Activated naive CD8-positive, alpha-beta T cell (primary cell): ENCODE measurements around the gene STYK1.

ENCODE experiments used
- H3K27ac Mint-ChIP-seq: one replicate; pipeline ENCODE4 v1.8.0; 2021; ENCODE audit warnings: mixed read lengths
- H3K27me3 Mint-ChIP-seq: one replicate; pipeline ENCODE4 v1.8.0; 2021; ENCODE audit warnings: mixed read lengths
- H3K36me3 Mint-ChIP-seq: one replicate; pipeline ENCODE4 v1.8.0; 2021; ENCODE audit warnings: mixed read lengths
- H3K4me1 Mint-ChIP-seq: one replicate; pipeline ENCODE4 v1.8.0; 2021; ENCODE audit warnings: low read depth, mixed read lengths
- H3K4me3 Mint-ChIP-seq: one replicate; pipeline ENCODE4 v1.8.0; 2021; ENCODE audit warnings: mild to moderate bottlenecking, mixed read lengths
- H3K9me3 Mint-ChIP-seq: one replicate; pipeline ENCODE4 v1.8.0; 2021; ENCODE audit warnings: low read depth, mixed read lengths

The STYK1 gene, protein sequence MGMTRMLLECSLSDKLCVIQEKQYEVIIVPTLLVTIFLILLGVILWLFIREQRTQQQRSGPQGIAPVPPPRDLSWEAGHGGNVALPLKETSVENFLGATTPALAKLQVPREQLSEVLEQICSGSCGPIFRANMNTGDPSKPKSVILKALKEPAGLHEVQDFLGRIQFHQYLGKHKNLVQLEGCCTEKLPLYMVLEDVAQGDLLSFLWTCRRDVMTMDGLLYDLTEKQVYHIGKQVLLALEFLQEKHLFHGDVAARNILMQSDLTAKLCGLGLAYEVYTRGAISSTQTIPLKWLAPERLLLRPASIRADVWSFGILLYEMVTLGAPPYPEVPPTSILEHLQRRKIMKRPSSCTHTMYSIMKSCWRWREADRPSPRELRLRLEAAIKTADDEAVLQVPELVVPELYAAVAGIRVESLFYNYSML

DNA sequence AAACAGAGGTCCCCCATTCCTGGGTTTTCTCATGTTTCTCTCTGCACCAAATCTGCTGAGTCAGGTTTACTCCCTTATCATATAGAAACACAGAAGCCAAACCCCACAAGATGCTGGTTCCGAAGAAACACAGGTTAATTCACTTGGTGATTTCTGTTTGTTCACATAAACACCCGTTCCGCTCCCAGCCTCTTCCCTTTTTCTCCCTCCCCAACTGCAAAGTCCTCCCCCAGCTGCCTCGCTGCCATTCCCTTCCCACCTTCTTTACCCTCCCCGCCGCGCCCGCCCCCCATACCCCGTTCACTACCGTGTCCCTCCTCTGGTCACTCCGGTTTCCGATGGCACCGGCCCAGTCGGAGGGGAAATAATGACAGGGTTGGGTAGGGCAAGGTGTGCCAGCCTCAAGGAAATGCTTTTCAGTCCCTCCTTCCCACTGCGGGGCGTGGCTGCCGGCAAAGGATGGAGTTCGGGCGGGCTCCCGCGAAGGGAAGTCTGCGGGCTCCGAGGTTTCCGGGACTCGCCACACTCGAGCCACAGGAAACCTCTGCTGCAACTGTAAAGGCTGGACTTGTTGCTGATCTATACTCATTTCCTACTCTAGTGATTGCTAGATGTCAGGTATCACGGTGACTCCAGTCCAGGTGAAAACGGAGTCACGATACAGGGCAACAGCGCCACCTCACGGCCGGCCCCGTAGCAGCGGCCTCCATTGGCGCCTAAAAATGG lies at the start of gene STYK1:
TSS of gene STYK1 (minus strand) at position 394 of the 726 bp plus-strand sequence. CDS start 39,434 bp downstream, outside the sequence.
- H3K36me3 Mint-ChIP-seq = no peaks in the 10 kb centered on the region
- no peaks in the 10 kb centered on the region for H3K9me3 Mint-ChIP-seq
- peaks cover 33% of the 10 kb centered on the region for H3K4me1 Mint-ChIP-seq
- peak within 1 kb of the TSS; percentile 87 for H3K4me3 Mint-ChIP-seq
- peak within 1 kb of the TSS; percentile 47 for H3K27ac Mint-ChIP-seq
- H3K27me3 Mint-ChIP-seq = peaks cover 7% of the 10 kb centered on the region

DNA sequence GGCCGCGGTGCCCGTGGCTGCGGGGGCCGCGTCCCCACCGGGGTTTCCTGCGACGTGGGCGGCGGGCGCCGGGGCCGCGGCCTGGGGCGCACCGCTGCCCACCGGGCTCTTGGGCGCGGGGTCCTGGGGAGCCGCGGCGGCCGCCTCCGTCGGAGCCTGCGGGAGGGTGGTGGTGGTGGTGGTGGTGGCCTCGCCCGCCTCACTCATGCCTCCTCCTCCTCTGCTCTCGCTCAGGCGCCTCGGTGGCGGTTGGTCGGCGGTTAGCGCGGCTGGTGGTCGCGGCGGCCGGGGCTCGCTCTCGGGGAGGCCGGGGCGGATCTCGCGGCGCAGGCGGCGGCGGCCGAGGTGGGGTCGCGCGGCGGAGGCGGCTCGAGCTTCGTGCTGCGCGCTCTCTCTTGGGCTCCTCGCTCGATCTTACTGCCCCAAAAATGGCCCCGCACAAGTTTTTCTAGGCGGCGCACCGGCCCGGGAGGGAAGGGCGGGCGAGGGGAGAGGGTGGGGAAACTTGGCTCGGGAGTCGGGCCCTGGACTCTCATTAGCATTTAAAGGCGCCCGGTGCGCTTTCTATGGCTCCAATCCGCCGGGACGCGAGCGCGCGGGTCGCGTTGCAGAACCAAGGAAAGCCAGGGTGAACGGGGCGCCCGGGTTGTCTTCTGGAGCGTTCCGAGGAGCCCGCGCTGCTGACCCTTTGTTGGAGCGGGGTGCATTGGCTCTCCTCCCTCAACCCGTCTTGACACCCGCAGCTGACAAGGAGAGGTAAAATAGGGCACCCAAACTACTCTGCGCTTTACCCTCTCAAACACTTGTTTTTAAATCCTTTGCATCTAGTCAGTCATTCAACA lies 49.3 kb upstream of the STYK1 start, which contains the start of gene YBX3:
TSS of gene YBX3 (minus strand) at position 419 of the 842 bp plus-strand sequence. CDS start at position 207, 212 bp downstream.
- peak within 1 kb of the TSS; percentile 99 for H3K4me3 Mint-ChIP-seq
- H3K27ac Mint-ChIP-seq = peak within 1 kb of the TSS; percentile 99
- peaks cover 10% of the 10 kb centered on the region for H3K27me3 Mint-ChIP-seq
- peaks cover 46% of the 10 kb centered on the region for H3K4me1 Mint-ChIP-seq
- H3K9me3 Mint-ChIP-seq = no peaks in the 10 kb centered on the region
- peaks cover 13% of the 10 kb centered on the region for H3K36me3 Mint-ChIP-seq

DNA sequence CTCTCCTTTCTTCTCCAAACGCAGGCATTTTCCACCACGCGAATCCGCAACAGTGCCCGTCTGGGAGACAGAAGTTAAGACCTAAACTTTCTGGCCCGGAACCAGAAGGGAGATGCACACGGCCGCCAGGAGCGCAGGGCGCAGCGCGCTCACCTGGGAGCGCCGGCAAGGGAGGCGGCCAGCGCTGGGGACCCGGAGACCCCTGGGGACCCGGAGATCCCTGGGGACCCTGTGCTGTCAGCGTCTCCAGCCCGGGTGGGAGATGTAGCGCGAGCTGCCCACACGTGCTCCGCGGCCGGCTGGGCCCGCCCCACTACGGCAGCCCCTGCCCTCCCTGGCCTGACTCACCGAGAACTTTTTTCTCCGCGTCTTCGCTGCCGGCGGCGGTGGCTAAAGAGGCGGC lies 48.7 kb upstream of the STYK1 start:
- Mint-ChIP-seq H3K9me3 (no peaks in the 10 kb centered on the region), H3K27me3 (peaks cover 9% of the 10 kb centered on the region), H3K27ac (peak overlapping the region; percentile 99), H3K4me1 (peaks cover 51% of the 10 kb centered on the region), H3K36me3 (peaks cover 18% of the 10 kb centered on the region), H3K4me3 (peak overlapping the region; percentile 99)

DNA sequence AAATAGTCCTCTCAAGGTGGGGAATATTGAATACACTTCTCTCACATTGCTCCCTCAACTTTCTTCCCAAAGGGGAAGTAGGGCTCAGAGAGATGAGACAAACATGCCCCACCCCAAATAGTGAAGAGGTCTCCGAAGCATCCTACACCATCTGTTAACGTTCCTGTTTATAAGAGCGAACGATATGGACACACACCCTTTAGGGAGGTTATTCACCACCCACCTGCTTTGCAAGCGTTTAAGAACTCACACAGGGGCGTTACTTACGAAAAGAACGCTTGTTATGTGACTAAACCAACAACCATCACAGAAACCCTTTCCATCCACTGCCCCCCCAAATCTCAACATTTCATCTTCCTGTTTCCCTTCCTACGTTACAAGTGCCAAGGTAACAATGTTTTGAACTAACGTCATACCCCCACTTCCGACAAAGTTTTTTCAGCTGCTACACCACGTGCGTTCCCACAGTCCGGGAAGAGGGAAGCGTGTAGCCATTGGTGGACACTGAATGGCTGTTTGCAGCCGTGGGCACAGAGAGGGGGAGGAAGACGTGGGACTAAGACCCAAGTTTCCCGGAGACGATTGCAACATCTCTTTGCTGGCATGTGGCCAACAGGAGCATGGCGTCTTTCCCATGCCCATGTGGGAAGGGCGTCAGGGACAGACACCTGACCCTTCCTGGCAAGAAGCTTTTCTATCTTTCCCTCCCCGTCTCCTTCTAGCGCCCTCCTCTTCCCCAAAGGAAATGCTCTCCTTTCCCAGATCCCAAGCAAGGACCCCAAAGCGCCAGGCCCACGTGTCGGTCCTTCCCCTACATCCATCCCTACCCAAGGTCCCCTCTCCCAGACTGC lies 48.0 kb upstream of the STYK1 start:
- Mint-ChIP-seq H3K27me3 (peaks cover 7% of the 10 kb centered on the region), H3K36me3 (peaks cover 24% of the 10 kb centered on the region), H3K4me1 (peaks cover 57% of the 10 kb centered on the region), H3K9me3 (no peaks in the 10 kb centered on the region), H3K4me3 (peak overlapping the region; percentile 99), H3K27ac (peak overlapping the region; percentile 99)

DNA sequence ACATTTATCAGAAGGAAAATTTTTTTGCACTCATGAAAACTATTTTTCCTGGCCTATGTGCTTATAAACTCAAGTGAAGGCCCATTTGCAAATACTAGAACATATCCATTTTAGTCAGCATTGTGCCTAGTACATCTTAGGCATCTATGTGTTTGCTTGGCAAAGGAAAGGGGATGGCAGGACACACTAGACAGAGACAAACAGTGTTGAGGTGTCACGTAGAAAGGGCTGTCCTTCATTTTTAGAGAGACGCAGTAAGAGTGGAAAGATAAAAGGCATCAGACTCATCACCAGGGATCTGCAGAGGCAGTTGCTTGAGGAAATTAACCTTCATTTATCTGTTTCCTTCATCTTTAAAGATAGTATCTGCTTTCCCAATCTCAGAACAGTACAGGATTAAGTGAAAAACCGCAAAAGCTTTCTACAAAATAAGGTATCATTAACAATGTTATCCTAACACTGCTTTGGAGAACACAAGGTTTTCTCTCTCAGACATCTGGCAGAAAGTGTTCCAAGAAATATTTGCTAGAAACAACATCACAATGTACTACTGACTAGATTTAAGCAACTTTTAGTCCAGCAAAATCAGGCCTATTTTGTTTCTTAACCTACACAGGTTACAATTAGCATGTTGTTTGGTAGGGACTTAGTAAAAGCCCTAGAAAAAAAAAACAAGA lies 47.3 kb upstream of the STYK1 start:
- Mint-ChIP-seq H3K27me3 (peaks cover 5% of the 10 kb centered on the region), H3K27ac (peak overlapping the region; percentile 78), H3K4me1 (peaks cover 65% of the 10 kb centered on the region)

DNA sequence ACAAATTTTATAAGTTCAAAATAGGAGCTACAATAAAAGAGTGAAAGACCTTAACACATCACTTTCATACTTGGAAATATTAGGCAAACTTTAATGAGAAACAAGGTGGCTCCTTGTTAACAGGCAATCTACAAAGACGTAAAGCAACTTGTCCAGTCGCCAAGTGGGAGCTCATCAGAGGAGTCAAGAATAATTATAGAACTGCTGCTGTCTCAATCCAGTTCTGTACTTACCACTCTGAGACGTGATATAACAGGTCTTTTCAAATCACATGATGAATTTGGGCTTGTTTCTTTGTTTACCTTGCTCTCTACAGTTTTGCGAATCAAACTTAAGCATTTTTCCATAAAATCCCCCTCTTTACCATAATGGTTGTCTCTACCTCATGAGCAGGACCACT lies 45.6 kb upstream of the STYK1 start:
- peak overlapping the region; percentile 99 for H3K4me3 Mint-ChIP-seq
- peaks cover 75% of the 10 kb centered on the region for H3K4me1 Mint-ChIP-seq
- H3K36me3 Mint-ChIP-seq = peaks cover 29% of the 10 kb centered on the region
- H3K9me3 Mint-ChIP-seq = no peaks in the 10 kb centered on the region
- H3K27ac Mint-ChIP-seq = no peak overlapping the region
- no peaks in the 10 kb centered on the region for H3K27me3 Mint-ChIP-seq

More for the DNA sequence above, 47.3 kb upstream of the STYK1 start:
- H3K9me3 Mint-ChIP-seq = no peaks in the 10 kb centered on the region
- peak overlapping the region; percentile 99 for H3K4me3 Mint-ChIP-seq
- H3K36me3 Mint-ChIP-seq = peaks cover 26% of the 10 kb centered on the region

DNA sequence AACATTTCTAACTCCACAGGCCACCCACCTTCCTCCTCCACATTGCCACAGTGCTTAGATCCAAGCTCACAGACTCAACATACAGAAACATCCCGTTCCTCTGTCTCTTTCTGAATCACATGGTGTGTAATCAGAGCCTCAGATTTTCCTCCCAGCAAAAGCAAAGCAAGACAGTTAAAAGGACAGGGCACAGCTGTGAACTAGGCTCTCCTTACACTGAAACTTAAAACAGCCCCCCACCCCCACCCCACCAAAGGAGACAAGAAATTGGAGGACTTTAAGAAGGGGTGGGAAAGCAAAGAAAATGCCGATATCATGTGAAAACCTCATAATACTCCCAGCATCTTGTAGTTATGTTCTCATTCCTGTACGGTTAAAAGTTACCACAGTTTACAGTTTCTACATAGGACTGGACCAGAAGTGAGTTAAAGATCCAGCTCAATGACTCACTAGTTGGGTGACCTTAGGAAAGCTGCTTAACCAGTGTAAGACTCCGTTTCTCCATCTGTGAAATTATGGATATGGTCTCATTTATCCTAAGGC lies 44.5 kb upstream of the STYK1 start:
- Mint-ChIP-seq H3K27ac (no peak overlapping the region), H3K9me3 (no peaks in the 10 kb centered on the region), H3K27me3 (no peaks in the 10 kb centered on the region), H3K4me3 (peak overlapping the region; percentile 4), H3K4me1 (peaks cover 68% of the 10 kb centered on the region), H3K36me3 (peaks cover 31% of the 10 kb centered on the region)

DNA sequence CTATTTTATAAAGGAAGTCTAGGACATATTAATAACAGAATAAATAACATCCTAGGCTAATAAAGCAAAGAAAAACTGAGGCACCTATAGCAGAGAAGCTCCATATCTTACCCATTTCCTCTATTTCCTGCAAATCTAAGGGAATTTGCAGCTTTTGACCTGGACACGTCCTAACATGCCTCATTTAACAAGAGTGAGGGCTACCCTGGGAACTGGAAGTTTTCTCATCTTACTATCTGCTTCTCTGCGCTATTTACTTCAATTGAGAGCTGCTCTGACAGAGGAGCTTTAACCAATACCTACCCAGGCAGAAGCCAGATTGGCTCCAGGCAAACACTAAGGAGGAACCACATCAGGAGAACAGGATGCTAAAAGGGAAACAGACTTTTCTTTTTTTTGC lies 43.6 kb upstream of the STYK1 start:
- Mint-ChIP-seq H3K36me3 (peaks cover 36% of the 10 kb centered on the region), H3K4me1 (peaks cover 68% of the 10 kb centered on the region), H3K27me3 (no peaks in the 10 kb centered on the region), H3K9me3 (no peaks in the 10 kb centered on the region), H3K27ac (no peak overlapping the region), H3K4me3 (no peak overlapping the region)

DNA sequence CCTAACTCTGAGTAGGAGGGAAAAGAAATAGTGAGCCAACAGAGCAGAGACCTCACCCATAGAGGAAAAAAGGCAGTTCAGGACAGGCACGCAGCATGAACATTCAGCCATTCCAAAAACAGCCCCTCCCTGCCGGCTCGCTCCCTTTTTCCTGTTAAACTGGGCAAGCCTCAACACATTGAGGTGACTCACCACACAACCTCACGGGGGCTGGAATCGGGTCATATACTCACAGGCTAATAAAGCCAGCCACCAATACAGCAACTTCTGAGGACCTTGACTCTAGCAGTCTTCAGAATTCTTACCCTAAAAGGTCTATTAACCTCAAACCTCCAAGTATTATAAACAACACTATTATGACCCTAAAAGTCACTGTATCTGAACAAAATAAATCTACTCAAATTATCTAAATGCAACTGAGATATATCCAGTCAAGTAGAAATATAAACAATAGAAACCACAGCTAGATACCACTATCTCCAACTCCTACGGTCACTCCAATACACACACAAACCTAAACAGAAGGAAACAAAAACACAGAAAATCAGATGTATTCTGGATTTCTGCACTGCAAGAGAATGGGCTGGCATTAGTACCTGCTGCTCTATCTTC lies 43.0 kb upstream of the STYK1 start:
- H3K27me3 Mint-ChIP-seq = no peaks in the 10 kb centered on the region
- no peaks in the 10 kb centered on the region for H3K9me3 Mint-ChIP-seq
- peak overlapping the region; percentile 35 for H3K4me3 Mint-ChIP-seq
- no peak overlapping the region for H3K27ac Mint-ChIP-seq
- H3K4me1 Mint-ChIP-seq = peaks cover 66% of the 10 kb centered on the region
- peaks cover 37% of the 10 kb centered on the region for H3K36me3 Mint-ChIP-seq

DNA sequence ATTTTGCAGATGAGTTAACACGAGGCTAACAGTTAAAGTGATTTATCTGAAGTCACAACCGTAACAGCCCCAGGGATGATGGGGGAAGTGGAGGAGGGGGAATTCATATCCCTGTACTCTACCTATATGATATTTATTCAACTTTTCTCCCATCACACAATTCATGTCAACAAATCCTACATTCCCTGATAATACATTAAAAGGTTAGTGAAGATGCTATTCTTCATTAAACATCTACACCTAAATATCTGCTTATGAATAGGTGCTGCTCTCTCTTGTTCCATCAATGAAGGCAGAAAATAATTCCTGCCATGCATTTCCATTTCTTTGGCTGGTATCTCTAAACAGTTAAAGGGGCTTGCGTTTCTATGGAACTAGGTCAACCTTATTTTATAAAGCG lies 42.4 kb upstream of the STYK1 start:
- no peaks in the 10 kb centered on the region for H3K27me3 Mint-ChIP-seq
- peaks cover 38% of the 10 kb centered on the region for H3K36me3 Mint-ChIP-seq
- H3K4me1 Mint-ChIP-seq = peaks cover 61% of the 10 kb centered on the region
- peak overlapping the region; percentile 65 for H3K4me3 Mint-ChIP-seq
- no peak overlapping the region for H3K27ac Mint-ChIP-seq
- H3K9me3 Mint-ChIP-seq = no peaks in the 10 kb centered on the region

DNA sequence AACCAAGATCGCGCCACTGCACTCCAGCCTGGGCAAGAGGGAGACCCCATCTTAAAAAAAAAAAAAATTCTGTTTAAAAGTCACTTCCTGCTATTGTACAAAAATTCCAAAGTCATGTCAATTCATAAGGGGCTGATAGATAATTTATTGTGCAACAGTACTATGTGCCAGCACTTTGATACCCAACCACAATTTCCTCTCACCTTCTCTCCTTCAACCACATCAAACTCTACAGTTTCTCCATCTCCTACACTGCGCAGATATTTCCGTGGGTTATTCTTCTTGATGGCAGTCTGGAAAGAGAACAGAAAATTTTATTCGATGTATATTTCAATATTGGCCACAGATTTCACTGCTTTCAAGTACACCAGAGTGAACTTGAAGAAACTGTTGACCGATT lies 41.6 kb upstream of the STYK1 start:
- no peaks in the 10 kb centered on the region for H3K27me3 Mint-ChIP-seq
- peak overlapping the region; percentile 1 for H3K27ac Mint-ChIP-seq

DNA sequence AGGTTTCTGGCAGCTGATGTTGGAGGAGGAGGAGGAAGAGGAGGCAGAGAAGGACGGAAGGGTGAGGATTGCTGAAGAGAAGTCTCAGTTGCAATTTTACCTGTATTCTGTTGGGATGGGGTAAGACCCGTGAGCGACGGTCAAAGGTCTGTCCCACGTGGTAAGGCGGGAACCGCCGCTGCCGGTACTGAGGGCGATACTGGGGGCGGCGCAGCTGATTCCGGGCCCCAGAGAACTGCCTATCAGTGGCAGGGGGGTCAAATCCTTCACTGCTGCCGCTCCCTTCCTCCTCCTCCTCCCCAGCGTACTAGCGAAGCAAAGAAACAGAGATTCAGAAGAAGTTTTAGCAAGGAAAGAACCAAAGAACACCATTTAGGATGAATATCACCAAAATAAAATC lies 36.0 kb upstream of the STYK1 start:
- Mint-ChIP-seq H3K27ac (no peak overlapping the region), H3K27me3 (no peaks in the 10 kb centered on the region), H3K4me3 (no peak overlapping the region), H3K36me3 (peaks cover 35% of the 10 kb centered on the region), H3K9me3 (no peaks in the 10 kb centered on the region), H3K4me1 (peaks cover 5% of the 10 kb centered on the region)

More for the DNA sequence above, 41.6 kb upstream of the STYK1 start:
- peak overlapping the region; percentile 65 for H3K4me3 Mint-ChIP-seq
- H3K36me3 Mint-ChIP-seq = peaks cover 34% of the 10 kb centered on the region
- H3K4me1 Mint-ChIP-seq = peaks cover 53% of the 10 kb centered on the region
- H3K9me3 Mint-ChIP-seq = no peaks in the 10 kb centered on the region

DNA sequence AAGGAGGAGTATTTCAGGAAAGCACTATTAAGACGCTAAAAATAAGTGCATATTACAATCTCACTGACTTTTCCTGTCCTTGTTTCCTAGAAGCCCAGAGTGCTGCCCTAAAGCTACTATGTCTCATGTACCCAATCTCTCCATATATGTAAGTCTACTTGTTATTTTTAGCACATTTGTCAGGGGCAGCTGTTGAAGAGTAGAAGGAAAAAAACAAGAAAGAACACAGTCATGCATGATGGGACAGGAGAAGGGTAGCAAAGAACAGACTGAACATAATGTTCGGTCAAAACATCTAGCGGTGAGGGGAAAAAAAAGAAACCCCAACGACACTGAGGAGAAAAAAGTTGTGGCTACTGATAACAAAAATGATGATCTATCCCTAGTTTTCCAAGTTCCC lies 35.0 kb upstream of the STYK1 start:
- Mint-ChIP-seq H3K9me3 (no peaks in the 10 kb centered on the region), H3K27ac (no peak overlapping the region), H3K4me3 (no peak overlapping the region), H3K4me1 (peaks cover 1% of the 10 kb centered on the region), H3K27me3 (no peaks in the 10 kb centered on the region), H3K36me3 (peaks cover 39% of the 10 kb centered on the region)
